PC-3 (cell line): ENCODE data around the gene FER1L5. TPM values are rescaled to one million over a fixed set of nuclear protein-coding genes. Genes with fewer than 3 reads are reported as not detected.

ENCODE experiments used
- ATAC-seq: fragments of 200-7000 bp; cut with Tn5 transposase; 2 replicates; pipeline ENCODE4 v1.9.1; 2020; ENCODE audit warnings: mild to moderate bottlenecking, moderate library complexity
- BruUV-seq: library from RNA; stranded (reverse); fragments of 400-500 nt; replicated peaks from 2 replicates; lab custom pipeline; 2021; lab: Mats Ljungman, UMichigan
- CTCF ChIA-PET: fragments of 300-600 bp; sonication (Branson Sonifier 250); formaldehyde crosslinking; loops from one replicate; lab custom pipeline; 2022; ENCODE audit warnings: antibody characterized with exemption; lab: Charles Lee
- POLR2A ChIA-PET: fragments of 300-600 bp; sonication (Branson Sonifier 250); formaldehyde crosslinking; loops from one replicate; lab custom pipeline; 2022; ENCODE audit warnings: antibody characterized with exemption; ENCODE audit not compliant: unreplicated experiment; lab: Charles Lee
- DNase-seq: peaks from one replicate; pipeline ENCODE4 v3.0.0-alpha.2; 2015
- H2AFZ ChIP-seq: fragments of 300-600 bp; sonication (generic); 2 replicates; pipeline ENCODE4 v1.6.0; 2016; ENCODE audit warnings: antibody characterized with exemption, low read length
- H3F3A ChIP-seq: fragments of 300-600 bp; sonication (generic); one replicate; pipeline ENCODE4 v1.6.0; 2017; ENCODE audit warnings: antibody characterized with exemption, low read length, control low read depth, mild to moderate bottlenecking; ENCODE audit not compliant: unreplicated experiment
- H3K27ac ChIP-seq: fragments of 300-600 bp; sonication (generic); 2 replicates; pipeline ENCODE4 v1.5.1; 2016; ENCODE audit warnings: mild to moderate bottlenecking, low read length
- H3K27me3 ChIP-seq: fragments of 300-600 bp; sonication (generic); 2 replicates; pipeline ENCODE4 v1.6.1; 2016; ENCODE audit warnings: low read length, mixed read lengths
- H3K36me3 ChIP-seq: fragments of 300-600 bp; sonication (generic); 2 replicates; pipeline ENCODE4 v1.6.1; 2016; ENCODE audit warnings: low read depth, mixed run types, low read length, mixed read lengths
- H3K4me1 ChIP-seq: fragments of 300-600 bp; sonication (generic); 2 replicates; pipeline ENCODE4 v1.5.1; 2016; ENCODE audit warnings: low read length; ENCODE audit not compliant: insufficient read depth
- H3K4me2 ChIP-seq: fragments of 300-600 bp; sonication (generic); 2 replicates; pipeline ENCODE4 v1.6.0; 2016; ENCODE audit warnings: low read length
- H3K4me3 ChIP-seq: fragments of 300-600 bp; sonication (generic); 2 replicates; pipeline ENCODE4 v1.5.1; 2016; ENCODE audit warnings: mild to moderate bottlenecking, low read length, mixed read lengths
- H3K79me2 ChIP-seq: fragments of 300-600 bp; sonication (generic); 2 replicates; pipeline ENCODE4 v1.6.1; 2017; ENCODE audit warnings: low read length, mixed read lengths
- H3K9ac ChIP-seq: fragments of 300-600 bp; sonication (generic); 2 replicates; pipeline ENCODE4 v1.6.0; 2016; ENCODE audit warnings: mild to moderate bottlenecking, low read length
- H3K9me2 ChIP-seq: fragments of 300-600 bp; sonication (generic); replicated peaks from 2 replicates; pipeline ENCODE4 v1.6.1; 2016; ENCODE audit warnings: mixed run types, low read length, mixed read lengths
- H3K9me3 ChIP-seq: fragments of 300-600 bp; sonication (generic); 2 replicates; pipeline ENCODE4 v1.6.1; 2016; ENCODE audit warnings: low read length, mixed read lengths
- H4K20me1 ChIP-seq: fragments of 300-600 bp; sonication (generic); 2 replicates; pipeline ENCODE4 v1.6.1; 2016; ENCODE audit warnings: low read length, mixed read lengths
- CTCF ChIP-seq: fragments of 300-600 bp; sonication (generic); conservative IDR thresholded peaks from 2 replicates; pipeline ENCODE4 v1.5.1; 2017; ENCODE audit warnings: antibody characterized with exemption, low read depth, mild to moderate bottlenecking, low read length
- EZH2 ChIP-seq: fragments of 300-600 bp; sonication (generic); IDR thresholded peaks from one replicate; pipeline ENCODE4 v1.6.1; 2017; ENCODE audit warnings: antibody characterized with exemption, mild to moderate bottlenecking, low read length; ENCODE audit not compliant: unreplicated experiment
- EZH2phosphoT487 ChIP-seq: fragments of 300-600 bp; sonication (generic); IDR thresholded peaks from 2 replicates; pipeline ENCODE4 v1.6.1; 2018; ENCODE audit warnings: mild to moderate bottlenecking, antibody characterized with exemption, low read length, borderline replicate concordance
- intact Hi-C: fragments of 100-400 bp; cut with micrococcal nuclease; formaldehyde crosslinking; loops from 2 replicates; pipeline ENCODE4 v1.9.0; 2023
- total RNA-seq: library from RNA; depleted of rRNA; stranded (reverse); fragments of >200 nt; gene quantifications from 2 replicates; pipeline ENCODE4 v1.2.3, GENCODE V29; 2014

Gene FER1L5
- total RNA-seq, 1 experiment from 2014 or later, result not detected

DNA sequence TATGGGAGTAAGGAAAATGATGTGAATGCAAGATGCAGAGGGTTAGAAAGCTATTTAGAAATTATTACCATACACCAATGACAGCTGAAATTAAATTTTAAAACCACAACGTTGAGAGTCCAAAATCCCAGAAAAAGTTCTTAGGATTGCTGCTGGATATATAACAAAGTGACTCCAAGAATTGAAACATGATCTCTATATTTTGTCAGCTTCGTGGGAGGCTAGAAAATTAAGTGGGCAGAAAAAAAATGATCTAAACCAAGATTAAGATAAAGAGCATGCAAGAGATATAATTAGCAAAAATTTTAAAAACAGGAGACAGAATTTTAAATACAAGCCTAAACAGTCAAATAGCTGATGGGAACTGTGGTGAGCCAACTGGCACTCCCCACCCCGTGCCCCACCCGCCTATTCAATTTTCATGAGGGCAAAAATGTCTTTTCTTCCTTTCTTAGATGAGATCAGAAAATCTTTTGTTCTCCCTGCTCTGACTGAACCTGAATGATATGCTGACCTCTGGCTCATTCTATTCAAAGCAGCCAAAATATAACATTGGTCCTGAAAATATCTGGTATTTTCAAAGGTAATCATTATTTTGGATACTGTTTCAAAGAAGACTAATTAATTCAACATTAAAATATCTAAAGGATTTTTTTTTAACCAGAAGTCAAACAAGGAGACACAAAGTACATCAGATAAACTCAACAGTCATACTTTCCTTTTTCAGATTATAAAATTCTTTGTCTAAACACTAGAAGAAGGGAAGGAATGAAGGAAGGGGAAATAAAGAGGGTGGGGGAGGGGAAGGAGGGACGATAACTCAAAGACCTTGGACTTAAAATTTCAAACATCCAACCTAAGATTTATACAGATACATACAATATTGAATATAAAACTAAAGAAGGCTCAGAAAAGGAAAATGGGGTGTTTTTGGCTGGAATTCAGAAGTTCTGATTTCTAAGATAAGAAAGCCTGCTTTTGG, 16.7 kb upstream of the FER1L5 start:
- no peak; the same call in 1 of the 2 replicates for ATAC-seq
- Histone ChIP-seq H3K27ac (no peak overlapping the region), H3K9ac (no peak overlapping the region), H3K36me3 (peaks cover 40% of the 10 kb centered on the region), H4K20me1 (no peaks in the 10 kb centered on the region; the same call in 1 of the 2 replicates), H3K4me2 (no peak overlapping the region; the same call in 1 of the 2 replicates), H3K4me3 (no peak overlapping the region), H3K9me3 (no peaks in the 10 kb centered on the region), H3K79me2 (peaks cover 23% of the 10 kb centered on the region), H3K27me3 (no peaks in the 10 kb centered on the region), H3K9me2 (no peaks in the 10 kb centered on the region), H2AFZ (no peak overlapping the region), H3F3A (no peaks in the 10 kb centered on the region), H3K4me1 (peaks cover 7% of the 10 kb centered on the region; the same call in 1 of the 2 replicates)
- no peak for DNase-seq
- intact Hi-C loops, result no loop called here
- ChIA-PET POLR2A (interaction anchor here (0.6 kb wide), 1 partner anchor 15 kb away, joined by 4 read pairs; no protein-coding TSS in a partner anchor), CTCF (no interaction called here)
- no peak for TF ChIP-seq EZH2
- TF ChIP-seq CTCF, result no peak
- no peak for TF ChIP-seq EZH2phosphoT487
- BruUV-seq, result no TSS peak

DNA sequence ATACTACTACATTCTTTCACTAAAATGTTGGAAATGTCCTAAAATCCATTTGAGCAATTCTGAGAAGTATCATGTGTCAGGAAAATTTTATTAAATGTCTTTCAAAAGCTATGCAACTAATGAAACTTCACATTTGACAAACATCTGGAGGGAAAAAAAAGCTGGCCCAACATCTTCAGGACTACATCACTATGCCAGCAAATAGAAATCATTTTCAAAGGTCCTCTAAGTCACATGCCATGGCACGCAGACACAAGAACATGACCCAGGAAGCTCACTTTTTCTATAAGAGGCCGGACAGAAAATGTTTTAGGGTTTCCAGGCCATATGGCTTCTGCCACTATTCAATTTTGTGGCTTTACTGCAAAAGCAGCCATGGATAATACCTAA, 16.0 kb upstream of the FER1L5 start:
- Histone ChIP-seq H3K9ac (no peak overlapping the region), H2AFZ (no peak overlapping the region), H3K27ac (no peak overlapping the region), H3K9me2 (no peaks in the 10 kb centered on the region), H3K27me3 (no peaks in the 10 kb centered on the region), H3F3A (no peaks in the 10 kb centered on the region), H3K4me1 (peaks cover 13% of the 10 kb centered on the region; the same call in 1 of the 2 replicates), H3K4me3 (no peak overlapping the region), H3K36me3 (peaks cover 46% of the 10 kb centered on the region), H3K79me2 (peaks cover 30% of the 10 kb centered on the region), H3K4me2 (no peak overlapping the region), H3K9me3 (no peaks in the 10 kb centered on the region), H4K20me1 (peaks cover 5% of the 10 kb centered on the region; the same call in 1 of the 2 replicates)
- TF ChIP-seq CTCF, result no peak
- TF ChIP-seq EZH2phosphoT487, result no peak
- TF ChIP-seq EZH2, result no peak
- ChIA-PET POLR2A (interaction anchor here (0.6 kb wide), 1 partner anchor 14 kb away, joined by 4 read pairs; no protein-coding TSS in a partner anchor), CTCF (no interaction called here)
- ATAC-seq (no peak), DNase-seq (no peak)
- intact Hi-C loops, result no loop called here
- no TSS peak for BruUV-seq
